ENCODE results near the gene GPR146.

- no peak for TF ChIP-seq CTCF (IDR thresholded peaks at IDR 0.05)
- no peak for TF ChIP-seq POLR2A (IDR thresholded peaks at IDR 0.05)
Measured at GRCh38 chr7:1033546-1034145, 10.7 kb upstream of the GPR146 start.

Data from right lobe of liver (tissue), 4 donors.